ENCODE data around the gene VIL1.

Gene VIL1

GRCh38 chr2:218381916-218382366 lies 37.0 kb upstream of the VIL1 start, which contains the start of gene SLC11A1:
TSS of gene SLC11A1 (plus strand) at chr2:218382273. CDS start at chr2:218382369, 96 bp downstream.
- TF ChIP-seq, protein P1, sequence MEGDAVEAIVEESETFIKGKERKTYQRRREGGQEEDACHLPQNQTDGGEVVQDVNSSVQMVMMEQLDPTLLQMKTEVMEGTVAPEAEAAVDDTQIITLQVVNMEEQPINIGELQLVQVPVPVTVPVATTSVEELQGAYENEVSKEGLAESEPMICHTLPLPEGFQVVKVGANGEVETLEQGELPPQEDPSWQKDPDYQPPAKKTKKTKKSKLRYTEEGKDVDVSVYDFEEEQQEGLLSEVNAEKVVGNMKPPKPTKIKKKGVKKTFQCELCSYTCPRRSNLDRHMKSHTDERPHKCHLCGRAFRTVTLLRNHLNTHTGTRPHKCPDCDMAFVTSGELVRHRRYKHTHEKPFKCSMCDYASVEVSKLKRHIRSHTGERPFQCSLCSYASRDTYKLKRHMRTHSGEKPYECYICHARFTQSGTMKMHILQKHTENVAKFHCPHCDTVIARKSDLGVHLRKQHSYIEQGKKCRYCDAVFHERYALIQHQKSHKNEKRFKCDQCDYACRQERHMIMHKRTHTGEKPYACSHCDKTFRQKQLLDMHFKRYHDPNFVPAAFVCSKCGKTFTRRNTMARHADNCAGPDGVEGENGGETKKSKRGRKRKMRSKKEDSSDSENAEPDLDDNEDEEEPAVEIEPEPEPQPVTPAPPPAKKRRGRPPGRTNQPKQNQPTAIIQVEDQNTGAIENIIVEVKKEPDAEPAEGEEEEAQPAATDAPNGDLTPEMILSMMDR (IDR thresholded peaks at IDR 0.05; ENCODE audit: insufficient read depth, missing control alignments), result no peak
- DNase-seq (ENCODE audit: insufficient read length, low spot score) (no peak), FAIRE-seq (no peak)

GRCh38 chr2:218382785-218383184 lies 36.1 kb upstream of the VIL1 start:
- DNase-seq (ENCODE audit: insufficient read length, low spot score) (no peak), FAIRE-seq (no peak)
- TF ChIP-seq, protein P1 (IDR thresholded peaks at IDR 0.05; ENCODE audit: insufficient read depth, missing control alignments), result no peak

DNA sequence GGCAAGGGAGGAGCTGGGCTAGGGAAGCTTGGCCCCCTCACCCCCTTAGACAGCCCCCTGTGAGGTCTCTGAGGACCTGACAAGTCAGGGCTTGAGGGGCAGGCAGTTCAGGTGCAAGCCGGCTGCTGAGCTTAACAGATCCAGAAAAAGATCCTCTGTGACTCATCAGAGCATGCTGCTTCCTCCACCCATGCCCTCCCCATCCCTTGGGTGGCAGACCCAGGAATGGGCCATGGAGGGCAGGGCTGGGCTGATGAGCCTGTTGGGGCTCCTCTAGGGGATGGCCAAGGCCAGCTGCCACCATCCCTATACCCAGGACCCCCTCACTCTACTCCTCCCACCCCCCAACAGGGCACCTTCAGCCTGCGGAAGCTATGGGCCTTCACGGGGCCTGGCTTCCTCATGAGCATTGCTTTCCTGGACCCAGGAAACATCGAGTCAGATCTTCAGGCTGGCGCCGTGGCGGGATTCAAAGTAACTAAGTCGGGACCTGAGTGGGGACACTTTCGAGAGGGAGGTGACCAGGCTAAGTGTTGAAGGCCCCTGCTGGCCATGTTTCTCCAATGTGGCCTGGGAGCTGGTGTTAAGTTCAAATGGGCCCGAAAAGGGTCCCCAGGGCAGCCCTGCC lies 34.9 kb upstream of the VIL1 start:
- no peak for FAIRE-seq
- TF ChIP-seq, protein P1 (IDR thresholded peaks at IDR 0.05; ENCODE audit: insufficient read depth, missing control alignments), result no peak
- no peak for DNase-seq (ENCODE audit: insufficient read length, low spot score)

DNA sequence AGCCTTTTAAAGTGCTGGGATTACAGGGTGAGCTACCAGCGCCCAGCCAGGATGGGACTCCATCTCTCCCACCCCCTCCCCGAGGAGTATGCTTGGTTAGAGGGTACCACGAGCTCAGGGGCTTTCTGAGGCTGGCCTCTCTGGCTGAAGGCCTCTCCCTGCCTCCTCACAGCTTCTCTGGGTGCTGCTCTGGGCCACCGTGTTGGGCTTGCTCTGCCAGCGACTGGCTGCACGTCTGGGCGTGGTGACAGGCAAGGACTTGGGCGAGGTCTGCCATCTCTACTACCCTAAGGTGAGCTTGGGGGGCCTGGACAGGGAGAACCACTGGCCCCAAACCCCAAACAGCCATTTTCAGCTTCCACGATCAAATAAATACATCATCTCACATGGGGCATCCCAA lies 33.9 kb upstream of the VIL1 start:
- TF ChIP-seq, protein P1 (IDR thresholded peaks at IDR 0.05; ENCODE audit: insufficient read depth, missing control alignments), result no peak
- no peak for FAIRE-seq
- no peak for DNase-seq (ENCODE audit: insufficient read length, low spot score)

DNA sequence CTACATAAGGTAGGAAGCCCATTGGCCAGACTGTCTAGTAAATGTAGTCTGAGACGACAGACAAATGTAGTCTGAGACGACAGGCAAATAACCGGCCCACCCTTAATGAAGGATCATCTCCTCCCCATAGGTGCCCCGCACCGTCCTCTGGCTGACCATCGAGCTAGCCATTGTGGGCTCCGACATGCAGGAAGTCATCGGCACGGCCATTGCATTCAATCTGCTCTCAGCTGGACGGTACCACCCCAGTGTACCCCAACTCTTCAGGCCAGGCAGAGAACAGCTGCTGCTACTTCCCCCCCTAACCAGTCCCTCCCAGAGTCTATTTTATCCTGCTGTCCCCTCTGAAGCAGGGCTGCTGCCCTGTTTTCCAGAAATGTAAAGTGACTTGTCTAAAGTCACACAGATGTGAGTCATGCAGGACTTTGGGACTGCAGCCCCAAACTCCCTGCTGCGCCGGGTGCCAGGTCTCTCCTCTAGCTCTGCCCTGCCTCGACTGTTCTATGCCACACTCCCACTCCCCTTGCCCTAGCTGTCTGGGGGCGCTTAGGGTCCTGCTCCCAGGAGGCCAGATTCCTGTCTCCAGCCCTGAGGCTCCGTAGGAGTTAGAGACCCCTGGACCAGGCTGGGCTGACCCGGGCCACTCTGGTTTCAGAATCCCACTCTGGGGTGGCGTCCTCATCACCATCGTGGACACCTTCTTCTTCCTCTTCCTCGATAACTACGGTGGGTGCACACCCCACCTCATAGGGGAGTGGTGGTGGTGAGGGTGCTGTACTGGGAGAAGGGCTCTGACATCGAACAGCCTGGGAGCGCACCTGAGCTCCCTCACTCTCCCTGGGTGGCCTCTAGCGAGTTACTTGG lies 32.2 kb upstream of the VIL1 start:
- no peak for FAIRE-seq
- DNase-seq (ENCODE audit: insufficient read length, low spot score), result no peak
- TF ChIP-seq, protein P1 (IDR thresholded peaks at IDR 0.05; ENCODE audit: insufficient read depth, missing control alignments), result no peak

- TF ChIP-seq, protein P1 (IDR thresholded peaks at IDR 0.05; ENCODE audit: insufficient read depth, missing control alignments), result no peak
- DNase-seq (ENCODE audit: insufficient read length, low spot score) (no peak), FAIRE-seq (no peak)
Observed at GRCh38 chr2:218387369-218388194, 31.3 kb upstream of the VIL1 start.
